ENCODE measurements around the gene ANKRD33. TPM values are rescaled to one million over a fixed set of nuclear protein-coding genes. Genes with fewer than 3 reads are reported as not detected.
A peak's percentile ranks its signal among the peaks of the same experiment; 100 is the strongest.
"Not testable (repeated sequence)": the region's sequence is repeated elsewhere in the genome, so short reads cannot be mapped to it uniquely, and the experiment has no call there.

ANKRD33 gene
- total RNA-seq, 1 donor from 2014 or later = not detected

DNA sequence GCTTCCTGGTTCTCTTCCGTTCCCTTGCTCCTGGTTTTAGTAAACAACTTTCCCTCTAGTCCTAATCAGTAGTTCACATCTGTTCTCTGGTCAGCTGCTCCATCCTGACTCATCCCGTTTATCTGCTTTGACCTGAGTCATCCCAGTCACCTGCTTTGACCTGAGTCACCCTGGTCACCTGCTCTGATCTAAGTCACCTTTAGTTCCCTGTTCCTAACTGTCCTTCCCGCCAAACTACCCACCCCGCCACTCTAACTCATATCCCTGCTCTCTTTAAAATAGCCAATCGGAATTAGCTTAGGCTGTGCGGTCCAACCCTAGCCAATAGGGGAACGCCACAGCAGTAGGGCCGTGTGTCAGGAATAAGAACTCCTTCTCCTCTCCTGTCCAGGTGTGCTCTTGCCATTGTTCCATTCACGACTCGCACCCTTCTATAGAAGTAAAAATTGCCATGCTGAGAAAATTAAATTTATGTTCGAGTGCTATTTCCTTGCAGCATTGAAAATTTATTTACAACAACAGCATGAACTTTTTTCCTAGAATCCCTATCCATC, 3.1 kb upstream of the ANKRD33 start:
- Histone ChIP-seq H3K27ac (replicated peaks) (no peak overlapping the region), H3K4me1 (peaks cover 17% of the 10 kb centered on the region), H3K27me3 (ENCODE audit: low read depth) (peaks cover 21% of the 10 kb centered on the region), H3K9me3 (replicated peaks) (peaks cover 8% of the 10 kb centered on the region), H3K36me3 (no peaks in the 10 kb centered on the region), H3K4me3 (no peak overlapping the region)
- TF ChIP-seq, protein P1, sequence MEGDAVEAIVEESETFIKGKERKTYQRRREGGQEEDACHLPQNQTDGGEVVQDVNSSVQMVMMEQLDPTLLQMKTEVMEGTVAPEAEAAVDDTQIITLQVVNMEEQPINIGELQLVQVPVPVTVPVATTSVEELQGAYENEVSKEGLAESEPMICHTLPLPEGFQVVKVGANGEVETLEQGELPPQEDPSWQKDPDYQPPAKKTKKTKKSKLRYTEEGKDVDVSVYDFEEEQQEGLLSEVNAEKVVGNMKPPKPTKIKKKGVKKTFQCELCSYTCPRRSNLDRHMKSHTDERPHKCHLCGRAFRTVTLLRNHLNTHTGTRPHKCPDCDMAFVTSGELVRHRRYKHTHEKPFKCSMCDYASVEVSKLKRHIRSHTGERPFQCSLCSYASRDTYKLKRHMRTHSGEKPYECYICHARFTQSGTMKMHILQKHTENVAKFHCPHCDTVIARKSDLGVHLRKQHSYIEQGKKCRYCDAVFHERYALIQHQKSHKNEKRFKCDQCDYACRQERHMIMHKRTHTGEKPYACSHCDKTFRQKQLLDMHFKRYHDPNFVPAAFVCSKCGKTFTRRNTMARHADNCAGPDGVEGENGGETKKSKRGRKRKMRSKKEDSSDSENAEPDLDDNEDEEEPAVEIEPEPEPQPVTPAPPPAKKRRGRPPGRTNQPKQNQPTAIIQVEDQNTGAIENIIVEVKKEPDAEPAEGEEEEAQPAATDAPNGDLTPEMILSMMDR (IDR thresholded peaks at IDR 0.05; ENCODE audit: borderline replicate concordance) = no peak
- DNase-seq = no peak
- intact Hi-C loops (cut with micrococcal nuclease) = no loop called here

DNA sequence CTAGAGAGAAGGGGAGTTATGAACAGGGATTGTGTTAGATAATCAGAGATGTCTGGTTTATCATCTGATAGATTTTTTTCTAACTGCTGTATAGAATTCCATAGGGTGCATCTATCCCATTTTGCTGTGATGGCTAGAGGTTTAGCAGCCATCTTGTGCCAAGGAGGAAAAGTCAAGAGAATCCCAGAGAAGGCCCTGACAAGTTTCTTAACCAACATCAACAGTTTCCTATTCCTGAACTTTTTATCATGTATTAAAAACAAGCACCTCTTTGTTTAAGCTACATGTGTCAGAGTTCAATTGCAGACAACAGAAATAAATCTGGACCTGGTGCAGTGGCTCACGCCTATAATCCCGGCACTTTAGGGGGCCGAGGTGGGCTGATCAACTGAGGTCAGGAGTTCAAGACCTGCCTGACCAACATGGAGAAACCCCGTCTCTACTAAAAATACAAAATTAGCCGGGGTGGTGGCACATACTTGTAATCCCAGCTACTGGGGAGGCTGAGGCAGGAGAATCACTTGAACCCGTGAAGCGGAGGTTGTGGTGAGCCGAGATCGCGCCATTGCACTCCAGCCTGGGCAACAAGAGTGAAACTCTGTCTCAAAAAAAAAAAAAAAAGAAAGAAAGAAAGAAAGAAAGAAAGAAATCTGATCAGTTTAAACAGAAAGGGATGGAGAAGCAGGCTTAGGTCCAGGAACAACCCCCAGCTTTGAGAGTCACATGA, 2.4 kb upstream of the ANKRD33 start:
- H3K4me1 ChIP-seq = peaks cover 17% of the 10 kb centered on the region
- H3K9me3 ChIP-seq (replicated peaks); H3K36me3 ChIP-seq; H3K4me3 ChIP-seq; DNase-seq; intact Hi-C loops (cut with micrococcal nuclease): not testable (repeated sequence)
- peaks cover 21% of the 10 kb centered on the region for H3K27me3 ChIP-seq (ENCODE audit: low read depth)
- H3K27ac ChIP-seq (replicated peaks) = peak overlapping the region; percentile 72

DNA sequence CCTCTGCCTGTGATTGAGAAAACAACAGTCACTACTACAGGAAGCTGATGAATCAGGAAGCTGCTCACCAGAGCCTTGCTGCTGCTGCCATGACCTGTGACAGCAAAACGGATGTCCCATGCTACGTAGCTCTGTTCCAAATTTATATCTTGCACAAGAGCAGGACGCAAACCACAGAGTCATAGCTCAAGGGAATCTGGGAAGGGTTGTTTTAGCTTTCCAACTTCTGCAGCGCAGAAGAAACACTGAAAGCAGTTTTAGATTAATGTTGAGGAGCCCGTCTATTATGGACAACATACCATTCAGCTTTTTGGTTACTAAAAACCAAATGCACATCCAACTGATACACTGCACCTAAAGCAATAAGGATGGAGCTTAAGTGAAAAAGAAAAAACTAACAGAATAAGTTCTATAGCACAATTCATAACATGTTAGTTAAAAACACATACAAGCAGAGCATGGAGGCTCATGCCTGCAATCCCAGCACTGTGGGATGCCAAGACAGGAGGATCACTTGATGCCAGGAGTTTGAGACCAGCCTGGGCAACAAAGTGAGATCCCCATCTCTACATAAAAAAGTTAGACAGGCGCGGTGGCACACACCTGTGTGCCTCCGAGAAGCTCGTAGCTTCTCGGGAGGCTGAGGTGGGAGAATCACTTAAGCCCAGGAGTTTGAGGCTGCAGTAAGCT, 1.7 kb upstream of the ANKRD33 start:
- Histone ChIP-seq H3K36me3 (no peaks in the 10 kb centered on the region), H3K4me1 (peaks cover 17% of the 10 kb centered on the region), H3K27ac (replicated peaks) (peak overlapping the region; percentile 72), H3K4me3 (no peak overlapping the region), H3K9me3 (replicated peaks) (peaks cover 8% of the 10 kb centered on the region), H3K27me3 (ENCODE audit: low read depth) (peaks cover 21% of the 10 kb centered on the region)
- peak; percentile 64 for DNase-seq
- intact Hi-C loops (cut with micrococcal nuclease) = no loop called here
- TF ChIP-seq, protein P1 (IDR thresholded peaks at IDR 0.05; ENCODE audit: borderline replicate concordance) = no peak

DNA sequence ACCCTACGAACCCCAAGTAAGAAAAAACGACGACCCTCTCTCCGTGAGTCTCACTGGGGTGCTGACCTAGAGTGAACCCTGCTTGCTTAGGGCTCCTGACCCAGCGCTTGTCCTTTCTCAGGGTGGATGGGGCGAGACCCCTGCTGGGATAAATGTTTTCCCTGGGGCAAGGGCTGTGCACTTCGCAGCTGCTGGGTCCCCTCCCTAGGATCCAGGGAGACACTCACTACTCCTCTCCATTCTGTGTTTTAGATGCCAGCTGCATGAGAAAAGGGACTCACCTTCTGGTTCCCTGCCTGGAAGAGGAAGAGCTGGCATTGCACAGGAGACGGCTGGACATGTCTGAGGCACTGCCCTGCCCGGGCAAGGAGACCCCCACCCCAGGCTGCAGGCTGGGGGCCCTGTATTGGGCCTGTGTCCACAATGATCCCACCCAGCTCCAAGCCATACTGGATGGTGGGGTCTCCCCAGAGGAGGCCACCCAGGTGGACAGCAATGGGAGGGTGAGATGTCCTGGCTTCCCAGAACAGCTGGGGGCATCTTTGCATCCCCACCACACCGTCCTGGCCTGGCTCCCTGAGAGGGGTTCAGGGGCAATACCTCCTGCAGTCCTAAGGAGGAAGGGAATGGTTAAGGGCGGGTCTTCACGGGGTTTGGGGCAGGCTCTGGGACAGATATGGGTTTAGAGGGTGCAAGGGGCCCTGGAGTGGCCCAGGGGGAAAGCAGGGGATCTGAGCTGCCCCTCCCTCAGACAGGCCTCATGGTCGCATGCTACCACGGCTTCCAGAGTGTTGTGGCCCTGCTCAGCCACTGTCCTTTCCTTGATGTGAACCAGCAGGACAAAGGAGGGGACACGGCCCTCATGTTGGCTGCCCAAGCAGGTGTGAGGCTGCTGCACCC, 663 bp downstream of the ANKRD33 start:
- Histone ChIP-seq H3K36me3 (no peaks in the 10 kb centered on the region), H3K4me3 (no peak overlapping the region), H3K27ac (replicated peaks) (no peak overlapping the region), H3K9me3 (replicated peaks) (peaks cover 5% of the 10 kb centered on the region), H3K4me1 (peaks cover 17% of the 10 kb centered on the region), H3K27me3 (ENCODE audit: low read depth) (peaks cover 21% of the 10 kb centered on the region)
- intact Hi-C loops (cut with micrococcal nuclease) = no loop called here
- no peak for DNase-seq
- TF ChIP-seq, protein P1 (IDR thresholded peaks at IDR 0.05; ENCODE audit: borderline replicate concordance) = no peak

DNA sequence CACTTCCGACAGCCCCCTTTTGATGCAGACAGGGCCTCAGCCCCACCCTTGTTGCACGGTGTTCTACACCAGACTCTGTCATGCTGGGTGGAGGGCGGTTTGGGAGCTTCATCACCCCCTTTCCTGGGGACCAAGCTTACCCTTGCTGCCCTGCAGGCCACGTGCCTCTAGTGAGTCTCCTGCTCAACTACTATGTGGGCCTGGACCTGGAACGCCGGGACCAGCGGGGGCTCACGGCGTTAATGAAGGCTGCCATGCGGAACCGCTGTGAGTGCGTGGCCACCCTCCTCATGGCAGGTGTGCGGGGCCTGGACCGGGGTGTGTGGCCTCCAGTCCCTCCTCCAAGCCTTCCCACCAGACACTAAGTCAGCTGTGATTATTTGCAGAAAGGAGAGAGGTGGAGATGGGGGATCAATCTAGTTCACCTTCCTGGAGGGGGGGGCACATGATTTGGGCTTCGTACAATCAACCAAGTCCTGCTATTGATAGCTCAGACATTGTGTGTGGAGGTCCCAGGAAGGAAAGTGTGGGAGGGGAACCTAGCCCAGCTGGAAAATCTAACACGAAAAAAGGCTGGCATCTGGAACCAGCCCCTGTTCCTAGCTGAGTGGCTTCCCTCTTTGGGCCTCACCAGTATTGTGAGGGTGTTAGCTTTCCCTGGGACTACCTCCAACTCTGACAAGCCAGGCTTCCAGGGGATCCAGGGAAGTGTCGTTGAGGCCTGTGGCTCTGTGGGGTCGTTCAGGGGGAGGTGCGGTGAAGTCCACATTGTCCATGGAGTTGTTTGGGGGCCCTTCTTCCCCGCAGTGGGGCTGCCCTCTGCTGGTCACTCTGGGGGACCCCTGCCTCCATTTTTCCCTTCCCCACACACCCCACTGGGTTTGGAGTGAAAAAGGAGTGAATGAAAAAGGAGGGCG, 1.6 kb downstream of the ANKRD33 start:
- H3K36me3 ChIP-seq = no peaks in the 10 kb centered on the region
- H3K4me3 ChIP-seq = no peak overlapping the region
- TF ChIP-seq, protein P1 (IDR thresholded peaks at IDR 0.05; ENCODE audit: borderline replicate concordance) = peak; percentile 13
- DNase-seq = no peak
- peaks cover 17% of the 10 kb centered on the region for H3K4me1 ChIP-seq
- peaks cover 5% of the 10 kb centered on the region for H3K9me3 ChIP-seq (replicated peaks)
- peaks cover 21% of the 10 kb centered on the region for H3K27me3 ChIP-seq (ENCODE audit: low read depth)
- H3K27ac ChIP-seq (replicated peaks) = no peak overlapping the region
- intact Hi-C loops (cut with micrococcal nuclease) = no loop called here
